COLO668 (cell line): Measurements from ENCODE around the gene FH.

Source experiments
- DNase-seq: peaks from one replicate; lab custom pipeline; 2025; ENCODE audit not compliant: unreplicated experiment; lab: John Stamatoyannopoulos, UW

Gene FH

GRCh38 chr1:241460098-241460873 lies 59.3 kb downstream of the FH start:
- DNase-seq = no peak

- DNase-seq = no peak
Observed at GRCh38 chr1:241459186-241459802, 60.3 kb downstream of the FH start.

- no peak for DNase-seq
Observed at GRCh38 chr1:241457421-241457820, 62.1 kb downstream of the FH start.

- DNase-seq = no peak
Observed at GRCh38 chr1:241456743-241457142, 62.8 kb downstream of the FH start.

GRCh38 chr1:241453732-241454131 lies 65.8 kb downstream of the FH start:
- DNase-seq = no peak

- no peak for DNase-seq
Observed at GRCh38 chr1:241451956-241452355, 67.6 kb downstream of the FH start.
